ENCODE measurements around the gene STRA6.

GRCh38 chr15:74239051-74239705 is 36.6 kb upstream of the STRA6 start:
- TF ChIP-seq POLR2A (IDR thresholded peaks at IDR 0.05) = no peak
- no peak for TF ChIP-seq CTCF (IDR thresholded peaks at IDR 0.05)
